ENCODE measurements around the gene DLEC1. TPM values are rescaled to one million over a fixed set of nuclear protein-coding genes. Genes with fewer than 3 reads are reported as not detected.
"Not testable (repeated sequence)": the region's sequence is repeated elsewhere in the genome, so short reads cannot be mapped to it uniquely, and the experiment has no call there.

The DLEC1 gene
- polyA plus RNA-seq, 4 donors: 0.54 to 1.4 (median 0.85) TPM

DNA sequence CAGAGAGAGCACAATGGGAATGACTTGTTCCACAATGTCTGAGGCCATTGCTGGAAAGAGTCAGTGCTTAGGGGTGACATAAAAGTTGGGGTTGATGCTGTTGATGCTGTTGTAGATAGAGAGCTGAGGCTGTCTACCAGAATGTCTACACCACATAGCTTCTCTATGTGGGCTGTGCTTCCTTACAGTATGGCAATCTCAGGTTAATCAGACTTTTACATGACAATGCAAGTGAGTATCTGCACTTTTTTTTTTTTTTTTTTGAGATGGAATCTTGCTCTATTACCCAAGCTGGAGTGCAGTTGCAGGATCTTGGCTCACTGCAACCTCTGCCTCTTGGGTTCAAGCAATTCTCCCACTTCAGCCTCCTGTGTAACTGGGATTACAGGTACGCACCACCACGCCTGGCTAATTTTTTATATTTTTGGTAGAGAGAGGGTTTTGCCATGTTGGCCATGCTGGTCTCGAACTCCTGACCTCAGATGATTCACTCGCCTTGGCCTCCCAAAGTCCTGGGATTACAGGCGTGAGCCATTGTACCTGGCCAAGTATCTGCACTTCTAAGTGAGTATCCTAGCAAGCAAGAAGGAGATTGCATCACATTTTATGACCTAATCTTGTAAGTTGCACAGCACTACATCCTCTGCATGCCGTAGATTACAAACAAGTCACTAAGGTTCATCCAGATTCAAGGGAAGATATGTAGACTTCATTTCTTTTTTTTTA lies 28.7 kb downstream of the DLEC1 start:
- DNase-seq (ENCODE audit: low read depth in 4 of 4, low spot score in 3 of 4): no peak

GRCh38 chr3:38070013-38070412 lies 31.0 kb downstream of the DLEC1 start:
- DNase-seq (ENCODE audit: low read depth in 4 of 4, low spot score in 3 of 4): no peak

- not testable (repeated sequence) for DNase-seq (ENCODE audit: low read depth in 4 of 4, low spot score in 3 of 4)
Measured at GRCh38 chr3:38077073-38077472, 38.1 kb downstream of the DLEC1 start.

- DNase-seq (ENCODE audit: low read depth in 4 of 4, low spot score in 3 of 4): not testable (repeated sequence)
Measured at GRCh38 chr3:38082296-38082695, 43.3 kb downstream of the DLEC1 start.

- not testable (repeated sequence) for DNase-seq (ENCODE audit: low read depth in 4 of 4, low spot score in 3 of 4)
Measured at GRCh38 chr3:38083254-38083653, 44.2 kb downstream of the DLEC1 start.

GRCh38 chr3:38083871-38084333 lies 44.9 kb downstream of the DLEC1 start:
- no peak for DNase-seq (ENCODE audit: low read depth in 4 of 4, low spot score in 3 of 4)

- DNase-seq (ENCODE audit: low read depth in 4 of 4, low spot score in 3 of 4): peak in 1 of 4 donors; percentile 12
Measured at GRCh38 chr3:38084334-38085310, 45.6 kb downstream of the DLEC1 start.

DNA sequence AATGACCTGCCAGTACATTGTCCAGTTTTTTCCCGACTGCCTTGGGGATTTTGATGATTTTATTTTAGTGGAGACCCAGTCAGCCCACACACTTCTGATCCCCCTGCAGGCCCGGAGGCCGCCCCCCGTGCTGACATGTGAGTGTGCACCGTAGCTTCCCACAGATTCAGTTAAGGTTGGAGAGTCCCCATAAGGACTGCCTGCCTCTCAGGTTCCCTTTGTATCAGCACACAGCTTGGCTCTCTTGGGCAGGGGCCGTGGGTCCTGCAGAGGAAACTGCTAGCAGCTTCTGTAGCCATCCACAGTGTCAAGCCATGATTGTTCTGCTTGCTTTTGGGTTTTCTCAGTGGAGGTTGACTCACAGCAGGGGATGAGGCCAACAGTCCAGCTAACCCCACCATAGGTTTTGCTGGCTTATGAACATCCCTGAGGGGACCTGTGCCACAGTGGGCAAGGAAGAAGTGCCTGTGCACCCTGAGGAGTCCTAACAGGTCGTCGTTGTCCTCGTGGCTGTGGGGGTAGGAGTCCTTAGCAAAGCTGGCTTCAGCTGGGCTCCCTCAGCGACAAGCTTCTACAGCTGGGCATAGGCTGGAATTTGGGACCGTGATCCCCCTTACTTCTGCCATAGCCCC lies 46.4 kb downstream of the DLEC1 start:
- DNase-seq (ENCODE audit: low read depth in 4 of 4, low spot score in 3 of 4): no peak

DNA sequence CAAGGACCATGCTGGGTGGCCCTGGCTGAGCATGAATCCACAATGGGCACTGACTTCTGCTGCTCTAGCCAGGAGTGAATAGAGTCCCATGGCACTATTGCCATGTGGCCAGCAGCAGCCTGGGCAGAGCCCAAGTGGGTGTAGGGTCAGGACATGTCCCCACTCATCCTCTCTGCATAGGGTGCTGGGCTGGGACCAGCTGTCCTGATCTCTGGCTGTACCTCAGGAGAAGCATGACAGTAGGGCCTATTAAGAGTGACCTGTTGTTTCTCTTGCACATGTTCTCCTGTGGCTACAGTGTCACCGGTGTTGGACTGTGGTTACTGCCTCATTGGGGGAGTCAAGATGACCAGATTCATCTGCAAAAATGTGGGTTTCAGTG lies 46.9 kb downstream of the DLEC1 start:
- no peak for DNase-seq (ENCODE audit: low read depth in 4 of 4, low spot score in 3 of 4)

- DNase-seq (ENCODE audit: low read depth in 4 of 4, low spot score in 3 of 4): no peak
Measured at GRCh38 chr3:38086496-38086895, 47.5 kb downstream of the DLEC1 start.

GRCh38 chr3:38087278-38087677 lies 48.3 kb downstream of the DLEC1 start:
- not testable (repeated sequence) for DNase-seq (ENCODE audit: low read depth in 4 of 4, low spot score in 3 of 4)

GRCh38 chr3:38088126-38089078 lies 49.4 kb downstream of the DLEC1 start:
- DNase-seq (ENCODE audit: low read depth in 4 of 4, low spot score in 3 of 4): no peak

GRCh38 chr3:38089163-38089562 lies 50.2 kb downstream of the DLEC1 start:
- no peak for DNase-seq (ENCODE audit: low read depth in 4 of 4, low spot score in 3 of 4)

DNA sequence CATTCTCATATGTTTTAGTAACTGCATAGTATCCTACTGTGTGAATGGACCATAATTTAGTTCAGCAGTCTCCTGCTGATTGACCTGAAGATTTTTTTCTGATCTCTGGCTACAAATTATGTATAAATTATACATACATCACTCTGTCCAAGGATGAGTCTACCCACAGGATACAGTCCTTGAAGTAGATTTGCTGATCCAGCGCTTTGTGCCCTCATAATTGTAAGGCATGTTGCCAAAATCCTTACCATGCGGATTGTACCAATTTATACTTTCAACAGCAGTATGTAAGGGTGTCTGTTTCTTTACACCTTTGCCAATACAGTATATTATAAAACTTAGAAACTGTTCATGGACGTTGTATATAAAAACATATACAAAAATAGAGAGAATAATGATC lies 51.4 kb downstream of the DLEC1 start:
- no peak for DNase-seq (ENCODE audit: low read depth in 4 of 4, low spot score in 3 of 4)

DNA sequence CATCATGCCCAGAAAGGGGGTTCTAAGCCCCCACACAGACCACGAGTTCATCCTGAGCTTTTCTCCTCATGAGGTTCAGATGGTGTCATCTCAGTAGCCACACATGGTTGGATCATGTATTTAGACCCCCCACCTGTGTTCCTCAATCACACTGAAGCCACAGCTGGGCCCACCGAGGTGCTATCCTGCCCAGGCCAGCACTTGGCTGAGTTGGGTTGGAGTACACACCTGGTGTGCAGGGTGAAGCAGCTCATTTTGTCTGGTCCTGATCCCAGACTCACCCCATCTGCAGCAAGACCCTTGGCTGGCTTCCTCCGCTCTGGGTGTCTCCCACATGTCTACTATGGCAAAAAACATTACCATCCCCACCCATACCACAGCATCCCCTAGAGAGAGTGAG lies 56.0 kb downstream of the DLEC1 start:
- DNase-seq (ENCODE audit: low read depth in 4 of 4, low spot score in 3 of 4): no peak

GRCh38 chr3:38095669-38096483 lies 56.9 kb downstream of the DLEC1 start:
- no peak for DNase-seq (ENCODE audit: low read depth in 4 of 4, low spot score in 3 of 4)

DNA sequence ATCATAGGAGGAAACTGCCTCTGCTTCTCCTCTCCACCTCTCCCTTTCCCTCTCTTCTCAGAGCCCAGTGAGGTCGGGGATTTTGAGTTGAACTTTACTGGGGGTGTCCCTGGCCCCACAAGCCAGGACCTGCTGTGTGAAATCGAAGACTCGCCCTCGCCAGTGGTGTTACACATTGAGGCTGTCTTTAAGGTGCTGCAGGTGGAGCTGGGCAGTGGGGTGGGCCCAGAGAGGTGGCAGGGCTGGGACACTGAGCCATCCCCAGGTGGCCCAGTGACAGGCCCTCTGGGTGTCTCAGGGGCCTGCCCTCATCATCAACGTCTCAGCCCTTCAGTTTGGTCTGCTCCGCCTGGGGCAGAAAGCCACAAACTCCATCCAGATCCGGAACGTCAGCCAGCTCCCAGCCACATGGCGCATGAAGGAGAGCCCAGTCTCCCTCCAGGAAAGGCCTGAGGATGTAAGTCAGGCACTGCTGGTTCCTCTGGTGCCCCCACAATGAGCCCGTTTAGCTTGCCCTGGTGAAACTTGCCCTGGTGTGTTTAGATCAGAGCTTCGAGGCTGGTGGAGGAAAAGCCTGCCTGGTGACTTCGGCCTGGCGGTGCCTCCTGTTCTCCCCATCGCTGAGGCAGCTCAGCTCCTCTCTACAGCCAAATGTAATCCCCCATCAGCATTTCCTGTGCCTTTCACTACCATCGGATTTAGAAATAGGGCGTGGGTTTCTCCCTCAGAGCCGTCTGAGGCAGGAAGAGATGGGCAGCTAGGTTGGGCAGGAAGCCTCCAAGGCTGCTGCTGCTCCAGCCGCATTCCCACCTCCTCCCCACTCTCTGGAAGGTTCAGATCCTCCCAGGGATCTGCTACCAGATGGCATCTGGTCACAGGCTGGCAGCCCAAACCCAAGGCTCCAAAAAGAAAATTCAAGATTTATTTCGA lies 58.7 kb downstream of the DLEC1 start:
- DNase-seq (ENCODE audit: low read depth in 4 of 4, low spot score in 3 of 4): no peak

DNA sequence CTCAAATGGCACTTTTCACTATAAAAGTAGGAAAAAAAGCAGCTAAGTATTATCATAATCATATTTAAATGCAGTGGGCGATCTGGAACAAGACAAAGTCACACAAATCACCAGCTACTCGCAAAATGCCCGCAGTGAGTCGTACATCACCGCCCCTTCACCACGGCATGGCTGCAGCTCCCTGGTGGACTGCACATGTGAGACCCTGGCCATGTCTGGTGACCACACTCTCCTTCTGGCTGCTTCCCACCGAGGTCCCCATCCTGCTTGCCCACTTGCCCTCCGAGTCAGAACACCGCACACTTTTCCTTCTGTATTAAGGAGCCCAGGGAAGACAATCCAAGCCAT lies 59.3 kb downstream of the DLEC1 start:
- DNase-seq (ENCODE audit: low read depth in 4 of 4, low spot score in 3 of 4): no peak

Measured in right renal pelvis (tissue), 4 donors.